MM.1S (cell line): ENCODE results near the gene IL17RE.
"Not testable (repeated sequence)": the region's sequence is repeated elsewhere in the genome, so short reads cannot be mapped to it uniquely, and the experiment has no call there.

ENCODE experiments used
- EZH2 ChIP-seq: fragments of 300-600 bp; sonication (generic); optimal IDR thresholded peaks from 2 replicates; pipeline ENCODE3; 2017; ENCODE audit warnings: low read depth, mild to moderate bottlenecking, antibody characterized with exemption, low read length, mixed read lengths
- EZH2phosphoT487 ChIP-seq: fragments of 300-600 bp; sonication (generic); IDR thresholded peaks from 2 replicates; pipeline ENCODE4 v1.6.1; 2018; ENCODE audit warnings: antibody characterized with exemption, low read length
- TF ChIP-seq, protein P1 (sequence below): fragments of 300-600 bp; sonication (generic); IDR thresholded peaks from 2 replicates; pipeline ENCODE4 v1.5.1; 2016; ENCODE audit warnings: antibody characterized with exemption, low read length, mixed read lengths

DNA sequence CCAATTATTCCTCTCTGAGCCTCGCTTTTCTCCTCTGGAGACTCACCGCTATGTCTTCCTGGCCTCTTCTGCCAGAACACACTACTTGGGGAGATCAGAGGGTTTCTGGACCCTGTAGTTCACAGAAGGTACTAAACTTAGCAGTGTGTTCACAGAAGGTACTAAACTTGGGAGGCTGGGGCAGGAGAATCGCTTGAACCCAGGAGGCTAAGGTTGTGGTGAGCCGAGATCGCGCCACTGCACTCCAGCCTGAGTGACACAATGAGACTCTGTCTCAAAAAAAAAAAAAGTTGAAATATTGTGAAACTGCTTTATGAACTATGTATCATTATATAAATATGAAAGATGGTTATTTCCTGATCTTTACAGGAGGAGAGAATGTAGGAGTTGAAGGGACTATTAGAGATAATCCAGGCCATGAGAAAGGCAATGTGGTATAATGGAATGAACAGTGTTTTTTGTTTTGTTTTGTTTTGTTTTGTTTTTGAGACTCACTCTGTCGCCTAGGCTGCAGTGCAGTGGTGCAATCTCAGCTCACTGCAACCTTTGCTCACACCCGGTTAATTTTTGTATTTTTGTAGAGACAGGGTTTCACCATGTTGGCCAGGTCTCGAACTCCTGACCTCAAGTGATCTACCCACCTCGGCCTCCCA lies 5.8 kb upstream of the IL17RE start:
- TF ChIP-seq, protein P1, sequence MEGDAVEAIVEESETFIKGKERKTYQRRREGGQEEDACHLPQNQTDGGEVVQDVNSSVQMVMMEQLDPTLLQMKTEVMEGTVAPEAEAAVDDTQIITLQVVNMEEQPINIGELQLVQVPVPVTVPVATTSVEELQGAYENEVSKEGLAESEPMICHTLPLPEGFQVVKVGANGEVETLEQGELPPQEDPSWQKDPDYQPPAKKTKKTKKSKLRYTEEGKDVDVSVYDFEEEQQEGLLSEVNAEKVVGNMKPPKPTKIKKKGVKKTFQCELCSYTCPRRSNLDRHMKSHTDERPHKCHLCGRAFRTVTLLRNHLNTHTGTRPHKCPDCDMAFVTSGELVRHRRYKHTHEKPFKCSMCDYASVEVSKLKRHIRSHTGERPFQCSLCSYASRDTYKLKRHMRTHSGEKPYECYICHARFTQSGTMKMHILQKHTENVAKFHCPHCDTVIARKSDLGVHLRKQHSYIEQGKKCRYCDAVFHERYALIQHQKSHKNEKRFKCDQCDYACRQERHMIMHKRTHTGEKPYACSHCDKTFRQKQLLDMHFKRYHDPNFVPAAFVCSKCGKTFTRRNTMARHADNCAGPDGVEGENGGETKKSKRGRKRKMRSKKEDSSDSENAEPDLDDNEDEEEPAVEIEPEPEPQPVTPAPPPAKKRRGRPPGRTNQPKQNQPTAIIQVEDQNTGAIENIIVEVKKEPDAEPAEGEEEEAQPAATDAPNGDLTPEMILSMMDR: not testable (repeated sequence)
- not testable (repeated sequence) for TF ChIP-seq EZH2, EZH2phosphoT487
